Measurements from ENCODE around the gene AADACL4.

DNA sequence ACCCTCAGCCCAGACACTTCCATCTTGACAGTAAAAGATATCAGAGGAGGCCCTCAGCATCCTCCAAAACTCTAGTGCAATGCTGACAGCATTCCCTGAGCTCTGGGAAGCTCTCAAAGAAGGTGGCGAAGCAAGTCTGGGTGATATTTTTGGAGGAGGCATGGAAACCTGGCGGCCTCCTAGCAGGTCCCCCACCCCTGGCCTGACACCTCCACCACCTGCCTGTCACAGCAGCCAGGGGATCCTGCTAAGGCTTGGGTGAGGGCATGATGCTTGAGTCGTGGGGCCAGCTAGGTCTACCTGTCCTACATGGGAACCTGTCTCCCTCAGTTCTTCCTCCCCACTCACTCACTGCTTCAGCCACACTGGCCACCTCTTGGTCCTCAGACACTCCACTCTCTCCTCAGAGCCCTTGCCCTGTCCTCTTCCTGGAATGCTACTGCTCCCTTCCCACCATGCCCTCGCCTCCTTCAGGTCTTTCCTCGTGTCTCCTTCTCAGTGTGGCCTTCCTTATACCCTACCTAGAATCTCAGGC is 34.3 kb upstream of the AADACL4 start:
- TF ChIP-seq POLR2A (IDR thresholded peaks at IDR 0.05; ENCODE audit: low read length) = no peak
- TF ChIP-seq GATA1 (IDR thresholded peaks at IDR 0.05; ENCODE audit: low read depth, low read length) = no peak
